Suprapubic skin (tissue), 4 donors: Measurements from ENCODE around the gene UHRF1. TPM values are rescaled to one million over a fixed set of nuclear protein-coding genes. Genes with fewer than 3 reads are reported as not detected.
"Not testable (repeated sequence)": the region's sequence is repeated elsewhere in the genome, so short reads cannot be mapped to it uniquely, and the experiment has no call there.

Source experiments
- DNase-seq, 2 donors: peaks; one replicate each; pipeline ENCODE4 v3.0.0-alpha.2; 2019; ENCODE audit warnings: low spot score in 2 of 2
- H3K27ac ChIP-seq: fragments of 200-600 bp; sonication (generic); one replicate; pipeline ENCODE4 v1.5.1; 2019
- H3K27me3 ChIP-seq: fragments of 200-600 bp; sonication (generic); one replicate; pipeline ENCODE4 v1.5.1; 2019
- H3K36me3 ChIP-seq: fragments of 200-600 bp; sonication (generic); one replicate; pipeline ENCODE4 v1.5.1; 2019
- H3K4me1 ChIP-seq: fragments of 200-600 bp; sonication (generic); one replicate; pipeline ENCODE4 v1.5.1; 2019
- H3K4me3 ChIP-seq: fragments of 200-600 bp; sonication (generic); one replicate; pipeline ENCODE4 v1.5.1; 2019; ENCODE audit warnings: mild to moderate bottlenecking
- H3K9me3 ChIP-seq: fragments of 200-600 bp; sonication (generic); one replicate; pipeline ENCODE4 v1.5.1; 2019
- CTCF ChIP-seq, 2 donors: fragments of 200-600 bp in 1 of 2; fragments of 450-650 bp in 1 of 2; sonication (generic) in 1 of 2; IDR thresholded peaks; one replicate each; pipeline ENCODE4 v1.5.1; 2016 to 2019; ENCODE audit warnings: antibody characterized with exemption in 2 of 2, mild to moderate bottlenecking in 1 of 2, moderate library complexity in 1 of 2
- EP300 ChIP-seq: sonication (generic); formaldehyde crosslinking; IDR thresholded peaks from one replicate; pipeline ENCODE4 v1.6.1; 2017; ENCODE audit warnings: antibody characterized with exemption
- POLR2A ChIP-seq, 2 donors: fragments of 450-650 bp; IDR thresholded peaks; one replicate each; pipeline ENCODE4 v1.6.1; 2017; ENCODE audit warnings: antibody characterized with exemption in 2 of 2, mild to moderate bottlenecking in 2 of 2, moderate library complexity in 2 of 2
- POLR2AphosphoS5 ChIP-seq, 3 donors: sonication (generic); formaldehyde crosslinking; IDR thresholded peaks; one replicate each; pipeline ENCODE4 v1.6.1; 2017; ENCODE audit warnings: antibody characterized with exemption in 3 of 3
- WGBS: methylation state at CpG from one replicate; pipeline ENCODE4 v1.1.5; 2018; 5-methylcytosine and 5-hydroxymethylcytosine counted together
- total RNA-seq, 4 donors: library from RNA; depleted of rRNA; stranded (reverse); fragments of >200 nt; gene quantifications; one replicate each; pipeline ENCODE4 v1.1.0, GENCODE V29; 2016

Gene UHRF1
- total RNA-seq, 4 donors from 2014 or later = 0.40 to 3.7 (median 2.8) TPM

- Histone ChIP-seq H3K36me3 (no peaks in the 10 kb centered on the region), H3K27me3 (no peaks in the 10 kb centered on the region), H3K9me3 (no peaks in the 10 kb centered on the region), H3K4me3 (no peak overlapping the region), H3K27ac (peak overlapping the region; percentile 35), H3K4me1 (no peaks in the 10 kb centered on the region)
- no peak for DNase-seq
- TF ChIP-seq CTCF (IDR thresholded peaks at IDR 0.05) = no peak
- TF ChIP-seq EP300 = no peak
- TF ChIP-seq POLR2A (IDR thresholded peaks at IDR 0.05) = no peak
- TF ChIP-seq POLR2AphosphoS5 (IDR thresholded peaks at IDR 0.05) = peak in 2 of 3 donors; percentile 25 to 39
- WGBS = 78% methylated on average over 7 of the region's 7 CpGs
These were observed 24.2 kb downstream of the UHRF1 start for GRCh38 chr19:4933528-4933927.

GRCh38 chr19:4935444-4935843 is 26.1 kb downstream of the UHRF1 start:
- Histone ChIP-seq H3K27ac (no peak overlapping the region), H3K4me3 (no peak overlapping the region), H3K27me3 (no peaks in the 10 kb centered on the region), H3K9me3 (no peaks in the 10 kb centered on the region), H3K36me3 (no peaks in the 10 kb centered on the region), H3K4me1 (no peaks in the 10 kb centered on the region)
- no peak for DNase-seq
- TF ChIP-seq CTCF (IDR thresholded peaks at IDR 0.05) (no peak), EP300 (no peak), POLR2A (IDR thresholded peaks at IDR 0.05) (no peak), POLR2AphosphoS5 (IDR thresholded peaks at IDR 0.05) (no peak)
- WGBS = 95% methylated on average over 7 of the region's 8 CpGs

GRCh38 chr19:4937060-4937459 is 27.8 kb downstream of the UHRF1 start:
- Histone ChIP-seq H3K4me1 (no peaks in the 10 kb centered on the region), H3K4me3 (no peak overlapping the region), H3K27me3 (no peaks in the 10 kb centered on the region), H3K36me3 (no peaks in the 10 kb centered on the region), H3K9me3 (no peaks in the 10 kb centered on the region), H3K27ac (no peak overlapping the region)
- TF ChIP-seq POLR2AphosphoS5 (IDR thresholded peaks at IDR 0.05) (no peak), POLR2A (IDR thresholded peaks at IDR 0.05) (no peak), CTCF (IDR thresholded peaks at IDR 0.05) (no peak), EP300 (no peak)
- DNase-seq = no peak
- WGBS = 97% methylated on average over 7 of the region's 7 CpGs

GRCh38 chr19:4938461-4938860 is 29.2 kb downstream of the UHRF1 start:
- WGBS = 97% methylated on average over 4 of the region's 4 CpGs
- not testable (repeated sequence) for H3K4me1 ChIP-seq, H3K27me3 ChIP-seq, H3K9me3 ChIP-seq, DNase-seq, H3K4me3 ChIP-seq, H3K36me3 ChIP-seq, H3K27ac ChIP-seq

- Histone ChIP-seq H3K27me3 (no peaks in the 10 kb centered on the region), H3K9me3 (no peaks in the 10 kb centered on the region), H3K36me3 (no peaks in the 10 kb centered on the region), H3K27ac (no peak overlapping the region), H3K4me1 (no peaks in the 10 kb centered on the region), H3K4me3 (no peak overlapping the region)
- DNase-seq = no peak
- 97% methylated on average over 6 of the region's 7 CpGs for WGBS
- no peak for TF ChIP-seq EP300
- no peak for TF ChIP-seq POLR2AphosphoS5 (IDR thresholded peaks at IDR 0.05)
- no peak for TF ChIP-seq CTCF (IDR thresholded peaks at IDR 0.05)
- no peak for TF ChIP-seq POLR2A (IDR thresholded peaks at IDR 0.05)
These were observed 30.2 kb downstream of the UHRF1 start for GRCh38 chr19:4939466-4939865.

GRCh38 chr19:4941638-4942169 is 32.4 kb downstream of the UHRF1 start:
- not testable (repeated sequence) for H3K9me3 ChIP-seq, H3K4me1 ChIP-seq, H3K36me3 ChIP-seq, DNase-seq, H3K27me3 ChIP-seq, H3K27ac ChIP-seq, H3K4me3 ChIP-seq
- 94% methylated on average over 14 of the region's 35 CpGs for WGBS

GRCh38 chr19:4950650-4951049 is 41.3 kb downstream of the UHRF1 start:
- 80% methylated on average over 16 of the region's 23 CpGs for WGBS
- not testable (repeated sequence) for H3K4me1 ChIP-seq, H3K4me3 ChIP-seq, H3K36me3 ChIP-seq, DNase-seq, H3K27me3 ChIP-seq, H3K9me3 ChIP-seq, H3K27ac ChIP-seq
